Osteoblast (primary cell): Measurements from ENCODE around the gene KLHL29. TPM values are rescaled to one million over a fixed set of nuclear protein-coding genes. Genes with fewer than 3 reads are reported as not detected.

Experiments used
- DNase-seq: peaks from one replicate; pipeline ENCODE4 v3.0.0; 2011; ENCODE audit warnings: low spot score, mixed read lengths; ENCODE audit not compliant: insufficient read length; ENCODE audit errors: missing footprints
- H2AFZ ChIP-seq: 2 replicates; pipeline ENCODE4 v1.6.0; 2011; ENCODE audit warnings: mild to moderate bottlenecking, low read length
- H3K27ac ChIP-seq: 2 replicates; pipeline ENCODE4 v1.5.1; 2011; ENCODE audit warnings: mild to moderate bottlenecking, low read depth, low read length, moderate library complexity
- H3K27me3 ChIP-seq: 2 replicates; pipeline ENCODE4 v1.6.0; 2012; ENCODE audit warnings: mild to moderate bottlenecking, control low read depth, inconsistent platforms, low read length, moderate library complexity; ENCODE audit not compliant: insufficient read depth
- H3K36me3 ChIP-seq: 2 replicates; pipeline ENCODE4 v1.5.1; 2011; ENCODE audit warnings: mild to moderate bottlenecking, low read length, control low read depth, moderate library complexity; ENCODE audit not compliant: insufficient read depth
- H3K4me1 ChIP-seq: 2 replicates; pipeline ENCODE4 v1.5.1; 2011; ENCODE audit warnings: mild to moderate bottlenecking, low read length, control low read depth, moderate library complexity; ENCODE audit not compliant: insufficient read depth
- H3K4me2 ChIP-seq: 2 replicates; pipeline ENCODE4 v1.6.0; 2011; ENCODE audit warnings: mild to moderate bottlenecking, low read length; ENCODE audit not compliant: insufficient read depth
- H3K4me3 ChIP-seq: fragments of 200-600 bp; sonication (generic); 3 replicates; pipeline ENCODE4 v1.5.1; 2012; ENCODE audit warnings: mild to moderate bottlenecking, low read length, inconsistent platforms; ENCODE audit not compliant: insufficient read depth
- H3K79me2 ChIP-seq: 2 replicates; pipeline ENCODE4 v1.6.0; 2012; ENCODE audit warnings: mild to moderate bottlenecking, low read length, control low read depth, inconsistent platforms; ENCODE audit not compliant: insufficient read depth
- H3K9me3 ChIP-seq: 2 replicates; pipeline ENCODE4 v1.5.1; 2011; ENCODE audit warnings: low read depth, low read length, control low read depth
- H4K20me1 ChIP-seq: 2 replicates; pipeline ENCODE4 v1.6.0; 2012; ENCODE audit warnings: mild to moderate bottlenecking, low read length, control low read depth; ENCODE audit not compliant: insufficient read depth
- total RNA-seq: library from RNA; depleted of rRNA; stranded (reverse); fragments of >200 nt; gene quantifications from 2 replicates; pipeline ENCODE4 v1.2.3, GENCODE V29; 2012
- TF ChIP-seq, protein P1 (sequence below): IDR thresholded peaks from 2 replicates; pipeline ENCODE4 v1.5.1; 2011; ENCODE audit warnings: mild to moderate bottlenecking, low read depth, low read length, moderate library complexity; ENCODE audit errors: extremely low read depth

KLHL29 gene
- total RNA-seq, 1 donor = 3.3 TPM

DNA sequence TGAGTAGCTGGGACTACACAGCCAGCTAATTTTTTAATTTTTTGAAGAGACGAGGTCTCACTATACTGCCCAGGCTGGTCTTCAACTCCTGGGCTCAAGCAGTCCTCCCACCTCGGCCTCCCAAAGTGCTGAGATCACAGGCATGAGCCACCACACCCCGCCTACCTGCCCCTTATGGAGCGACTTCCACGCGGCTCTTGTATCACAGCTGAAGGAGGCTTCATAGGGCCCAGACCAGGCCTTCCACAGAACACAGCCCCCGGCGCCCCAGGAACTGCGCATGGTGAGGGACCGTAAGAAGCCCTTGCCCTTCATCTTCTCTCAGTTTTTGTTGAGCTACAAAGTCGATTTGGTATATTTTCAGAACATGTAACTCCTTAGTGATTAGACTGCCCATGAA is 220.3 kb downstream of the KLHL29 start:
- H3K79me2 ChIP-seq = no peaks in the 10 kb centered on the region
- H3K9me3 ChIP-seq = peaks cover 9% of the 10 kb centered on the region
- no peak for DNase-seq
- H3K36me3 ChIP-seq = no peaks in the 10 kb centered on the region
- H4K20me1 ChIP-seq = no peaks in the 10 kb centered on the region
- TF ChIP-seq, protein P1, sequence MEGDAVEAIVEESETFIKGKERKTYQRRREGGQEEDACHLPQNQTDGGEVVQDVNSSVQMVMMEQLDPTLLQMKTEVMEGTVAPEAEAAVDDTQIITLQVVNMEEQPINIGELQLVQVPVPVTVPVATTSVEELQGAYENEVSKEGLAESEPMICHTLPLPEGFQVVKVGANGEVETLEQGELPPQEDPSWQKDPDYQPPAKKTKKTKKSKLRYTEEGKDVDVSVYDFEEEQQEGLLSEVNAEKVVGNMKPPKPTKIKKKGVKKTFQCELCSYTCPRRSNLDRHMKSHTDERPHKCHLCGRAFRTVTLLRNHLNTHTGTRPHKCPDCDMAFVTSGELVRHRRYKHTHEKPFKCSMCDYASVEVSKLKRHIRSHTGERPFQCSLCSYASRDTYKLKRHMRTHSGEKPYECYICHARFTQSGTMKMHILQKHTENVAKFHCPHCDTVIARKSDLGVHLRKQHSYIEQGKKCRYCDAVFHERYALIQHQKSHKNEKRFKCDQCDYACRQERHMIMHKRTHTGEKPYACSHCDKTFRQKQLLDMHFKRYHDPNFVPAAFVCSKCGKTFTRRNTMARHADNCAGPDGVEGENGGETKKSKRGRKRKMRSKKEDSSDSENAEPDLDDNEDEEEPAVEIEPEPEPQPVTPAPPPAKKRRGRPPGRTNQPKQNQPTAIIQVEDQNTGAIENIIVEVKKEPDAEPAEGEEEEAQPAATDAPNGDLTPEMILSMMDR = no peak
- no peak overlapping the region for H3K27ac ChIP-seq
- no peaks in the 10 kb centered on the region for H3K27me3 ChIP-seq
- no peak overlapping the region for H3K4me2 ChIP-seq
- H2AFZ ChIP-seq = no peak overlapping the region
- no peaks in the 10 kb centered on the region for H3K4me1 ChIP-seq
- H3K4me3 ChIP-seq = no peak overlapping the region

DNA sequence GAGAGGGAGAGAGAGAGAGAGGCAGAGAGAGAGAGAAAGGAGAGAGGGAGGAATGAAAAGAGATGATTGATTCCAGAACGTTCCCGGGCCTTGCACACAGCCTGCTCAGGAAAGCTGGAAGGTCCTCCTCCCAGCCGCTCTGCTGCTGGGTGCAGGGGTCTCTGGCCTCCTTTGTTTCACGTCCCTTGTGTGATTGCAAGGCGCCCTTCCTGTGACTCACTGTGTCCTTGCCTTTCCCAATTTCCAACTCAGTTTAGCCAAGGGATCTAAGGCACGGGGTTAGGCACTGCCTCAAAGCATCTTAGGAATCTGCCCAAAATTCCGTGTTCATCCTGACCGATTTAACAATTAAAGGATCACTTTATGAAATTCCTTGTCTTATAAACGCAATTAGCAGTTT is 221.2 kb downstream of the KLHL29 start:
- no peaks in the 10 kb centered on the region for H3K4me1 ChIP-seq
- H3K27me3 ChIP-seq = no peaks in the 10 kb centered on the region
- no peak overlapping the region for H3K27ac ChIP-seq
- H3K4me3 ChIP-seq = no peak overlapping the region
- no peak for DNase-seq
- H3K79me2 ChIP-seq = no peaks in the 10 kb centered on the region
- TF ChIP-seq, protein P1 = no peak
- no peak overlapping the region for H3K4me2 ChIP-seq
- no peaks in the 10 kb centered on the region for H3K36me3 ChIP-seq
- no peak overlapping the region for H2AFZ ChIP-seq
- no peaks in the 10 kb centered on the region for H4K20me1 ChIP-seq
- H3K9me3 ChIP-seq = peaks cover 9% of the 10 kb centered on the region

DNA sequence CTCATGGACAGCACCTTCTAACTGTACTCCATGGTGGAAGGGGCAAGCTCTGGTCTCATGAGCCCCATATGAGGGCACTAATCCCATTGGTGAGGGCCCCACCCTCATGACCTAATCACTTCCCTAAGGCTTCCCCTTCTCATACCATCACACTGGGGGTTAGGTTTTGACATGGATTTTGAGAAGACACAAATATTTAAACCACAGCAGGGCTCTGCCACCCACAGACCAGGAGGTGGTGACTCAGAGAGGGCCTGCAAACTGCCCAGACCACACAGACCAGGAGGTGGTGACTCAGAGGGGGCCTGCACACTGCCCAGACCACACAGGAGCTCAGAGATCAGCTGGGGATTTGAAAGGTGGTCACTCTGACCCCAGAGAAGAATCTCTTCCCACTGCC is 222.0 kb downstream of the KLHL29 start:
- Histone ChIP-seq H3K4me3 (no peak overlapping the region), H3K79me2 (no peaks in the 10 kb centered on the region), H3K36me3 (no peaks in the 10 kb centered on the region), H3K4me2 (no peak overlapping the region), H2AFZ (no peak overlapping the region), H3K4me1 (no peaks in the 10 kb centered on the region), H3K9me3 (peaks cover 9% of the 10 kb centered on the region), H3K27ac (no peak overlapping the region), H3K27me3 (no peaks in the 10 kb centered on the region), H4K20me1 (no peaks in the 10 kb centered on the region)
- peak; percentile 90 for DNase-seq
- TF ChIP-seq, protein P1 = no peak

DNA sequence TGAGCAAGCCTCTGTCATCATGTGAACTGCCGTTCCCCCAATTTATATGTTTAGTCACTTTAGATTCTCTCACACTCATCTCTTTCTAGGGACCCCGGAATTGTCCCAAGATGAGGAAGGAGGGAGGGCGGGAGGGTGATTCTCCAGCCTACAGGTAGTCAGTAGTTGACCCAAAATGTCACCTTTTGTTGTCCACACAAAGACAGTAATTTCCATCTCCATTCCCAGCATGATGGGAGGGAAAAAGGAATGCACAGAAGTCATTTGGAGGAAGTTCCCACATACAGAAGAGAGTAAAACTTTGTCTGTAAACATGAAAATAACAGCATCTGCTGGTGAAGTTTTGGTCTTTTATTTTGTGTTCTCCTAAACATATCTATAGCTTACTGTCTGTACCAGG is 222.9 kb downstream of the KLHL29 start:
- TF ChIP-seq, protein P1 = no peak
- Histone ChIP-seq H3K4me2 (no peak overlapping the region), H4K20me1 (no peaks in the 10 kb centered on the region), H3K27ac (no peak overlapping the region), H3K4me1 (no peaks in the 10 kb centered on the region), H3K9me3 (peaks cover 9% of the 10 kb centered on the region), H3K27me3 (no peaks in the 10 kb centered on the region), H3K4me3 (no peak overlapping the region), H3K79me2 (no peaks in the 10 kb centered on the region), H2AFZ (no peak overlapping the region), H3K36me3 (no peaks in the 10 kb centered on the region)
- DNase-seq = no peak
